NCI-H1092 treated with DMSO at 0.1 percent for 48 hours (cell line): ENCODE measurements around the gene CPA2.
A peak's percentile ranks its signal among the peaks of the same experiment; 100 is the strongest.
"Not testable (repeated sequence)": the region's sequence is repeated elsewhere in the genome, so short reads cannot be mapped to it uniquely, and the experiment has no call there.

Source experiments
- DNase-seq: peaks from one replicate; lab custom pipeline; 2025; lab: John Stamatoyannopoulos, UW

CPA2 gene

DNA sequence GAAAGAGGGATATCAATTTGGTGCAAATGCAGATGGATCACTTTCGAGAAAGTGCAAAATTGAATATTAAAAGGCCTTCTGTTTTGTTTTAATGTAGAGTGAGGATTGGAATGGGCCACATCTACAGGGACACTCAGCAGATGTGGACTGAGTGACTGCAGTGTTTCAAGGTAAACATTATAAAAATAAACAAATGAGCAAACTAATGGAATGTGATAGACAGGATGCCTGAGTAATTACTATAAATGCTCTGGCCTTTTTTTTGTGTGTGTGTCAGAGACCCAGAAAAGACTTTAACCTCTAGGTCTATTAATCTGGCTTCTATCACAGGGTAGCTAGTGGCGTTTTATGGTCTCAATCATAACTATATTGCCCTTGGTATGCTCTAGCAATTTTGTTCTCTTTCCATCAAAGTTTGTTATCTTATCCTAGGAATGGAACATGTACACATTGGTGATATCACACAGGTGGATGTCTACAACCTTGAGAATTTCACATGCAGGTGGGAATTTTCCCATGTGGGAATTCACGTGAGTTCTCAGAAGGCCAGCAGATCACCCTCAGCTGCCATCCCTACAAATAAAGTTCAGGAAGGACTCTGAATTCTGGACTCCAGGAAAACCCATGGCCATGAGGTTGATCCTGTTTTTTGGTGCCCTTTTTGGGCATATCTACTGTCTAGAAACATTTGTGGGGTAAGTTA, at the start of gene CPA2:
CPA2 (plus strand) TSS at position 606 of the 703 bp plus-strand sequence; CDS start at position 625, 19 bp downstream.
- no peak for DNase-seq

- DNase-seq: no peak
These were observed 47.6 kb upstream of the CPA2 start for GRCh38 chr7:130218806-130219620.

DNA sequence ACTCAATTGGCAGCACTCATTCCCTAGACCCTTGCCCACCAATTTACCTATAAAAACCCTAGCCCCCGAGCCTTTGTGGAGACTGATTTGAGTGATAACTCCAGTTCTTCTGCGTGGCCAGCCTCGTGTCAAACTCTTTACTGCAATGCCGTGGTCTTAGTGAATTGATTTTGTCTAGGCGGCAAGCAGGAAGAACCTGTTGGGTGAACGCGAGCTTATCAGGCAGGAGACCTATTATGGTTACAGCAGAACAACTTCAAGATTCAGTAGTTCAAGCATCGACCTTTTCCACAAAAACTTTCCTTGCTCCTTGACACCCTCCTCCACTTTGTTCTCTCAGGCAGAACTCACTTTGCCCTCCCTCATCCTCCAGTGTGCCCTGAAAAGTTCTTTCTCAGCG, 46.8 kb upstream of the CPA2 start:
- no peak for DNase-seq

- DNase-seq: no peak
These were observed 44.9 kb upstream of the CPA2 start for GRCh38 chr7:130221746-130222145.

DNA sequence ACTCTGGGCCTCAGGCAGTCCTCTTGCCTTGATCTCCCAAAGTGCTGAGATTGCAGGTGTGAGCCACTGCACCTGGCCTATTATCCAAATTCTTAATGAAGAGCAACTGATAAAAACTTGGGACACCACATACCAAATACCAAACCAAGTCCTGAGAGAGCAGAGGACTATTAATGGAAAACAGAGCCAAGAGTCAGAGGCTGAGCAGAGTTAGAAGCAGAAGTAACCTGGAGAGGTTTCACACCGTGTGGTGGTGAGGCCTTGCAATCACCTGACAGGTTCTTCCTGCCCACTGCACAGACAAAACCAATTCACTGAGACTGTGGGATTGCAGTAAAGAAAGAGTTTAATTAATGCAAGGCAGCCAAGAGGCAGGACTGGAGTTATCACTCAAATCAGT, 43.0 kb upstream of the CPA2 start:
- DNase-seq: no peak

GRCh38 chr7:130224210-130224609, 42.5 kb upstream of the CPA2 start:
- no peak for DNase-seq

GRCh38 chr7:130224923-130225322, 41.7 kb upstream of the CPA2 start:
- DNase-seq: not testable (repeated sequence)

DNA sequence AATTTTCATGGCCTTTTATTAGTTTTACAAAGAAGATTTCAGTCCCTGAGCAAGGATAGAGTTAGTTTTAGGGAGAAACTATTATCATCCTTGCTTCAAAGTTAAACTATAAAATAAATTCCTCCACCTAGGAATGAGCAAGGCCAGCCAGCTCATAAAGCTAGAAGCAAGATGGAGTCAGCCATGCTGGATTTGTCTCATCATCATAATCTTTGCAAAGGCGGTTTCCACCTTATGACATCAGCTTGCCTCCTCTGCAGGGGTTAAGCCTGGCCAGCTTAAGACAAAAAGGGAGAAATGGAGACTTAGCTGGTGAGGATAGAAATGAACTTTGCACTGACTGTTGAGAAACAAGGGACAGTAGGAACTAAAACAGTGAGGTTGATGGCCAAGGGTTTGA, 40.3 kb upstream of the CPA2 start:
- DNase-seq: no peak

GRCh38 chr7:130227883-130228575, 38.6 kb upstream of the CPA2 start:
- no peak for DNase-seq

- DNase-seq: no peak
These were observed 37.7 kb upstream of the CPA2 start for GRCh38 chr7:130228840-130229502.

DNA sequence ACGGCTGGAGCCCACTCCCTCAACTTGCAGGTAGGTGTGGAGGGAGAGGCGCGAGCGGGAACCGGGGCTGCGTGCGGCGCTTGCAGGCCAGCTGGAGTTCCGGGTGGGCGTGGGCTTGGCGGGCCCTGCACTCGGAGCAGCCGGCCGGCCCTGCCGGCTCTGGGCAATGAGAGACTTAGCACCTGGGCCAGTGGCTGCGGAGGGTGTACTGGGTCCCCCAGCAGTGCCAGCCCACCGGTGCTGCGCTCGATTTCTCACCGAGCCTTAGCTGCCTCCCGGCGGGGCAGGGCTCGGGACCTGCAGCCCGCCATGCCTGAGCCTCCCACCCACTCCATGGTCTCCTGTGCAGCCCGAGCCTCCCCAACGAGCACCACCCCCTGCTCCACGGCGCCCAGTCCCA, 36.7 kb upstream of the CPA2 start:
- not testable (repeated sequence) for DNase-seq

- DNase-seq: no peak
These were observed 34.9 kb upstream of the CPA2 start for GRCh38 chr7:130231792-130232191.

GRCh38 chr7:130232209-130232608, 34.5 kb upstream of the CPA2 start:
- DNase-seq: no peak

DNA sequence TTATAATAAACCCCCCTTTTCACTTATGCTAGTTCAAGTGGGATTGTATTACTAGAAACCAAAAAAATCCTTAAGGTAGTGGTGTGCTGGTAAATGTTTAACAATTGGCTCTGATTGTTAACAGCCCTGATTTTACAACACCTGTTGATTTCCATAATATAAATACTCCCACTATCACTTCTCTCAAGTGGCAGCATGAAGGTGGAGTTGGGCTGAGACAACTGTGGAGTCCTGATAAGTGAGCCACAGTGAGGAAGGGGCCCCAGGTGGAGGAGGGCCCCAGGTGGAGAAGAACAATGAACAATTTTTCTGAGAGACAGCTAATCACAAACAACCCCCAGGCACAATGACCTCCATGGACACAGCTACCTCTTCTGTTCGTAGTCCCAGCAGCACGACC, 32.6 kb upstream of the CPA2 start:
- no peak for DNase-seq

GRCh38 chr7:130236361-130236760, 30.3 kb upstream of the CPA2 start:
- DNase-seq: not testable (repeated sequence)

DNA sequence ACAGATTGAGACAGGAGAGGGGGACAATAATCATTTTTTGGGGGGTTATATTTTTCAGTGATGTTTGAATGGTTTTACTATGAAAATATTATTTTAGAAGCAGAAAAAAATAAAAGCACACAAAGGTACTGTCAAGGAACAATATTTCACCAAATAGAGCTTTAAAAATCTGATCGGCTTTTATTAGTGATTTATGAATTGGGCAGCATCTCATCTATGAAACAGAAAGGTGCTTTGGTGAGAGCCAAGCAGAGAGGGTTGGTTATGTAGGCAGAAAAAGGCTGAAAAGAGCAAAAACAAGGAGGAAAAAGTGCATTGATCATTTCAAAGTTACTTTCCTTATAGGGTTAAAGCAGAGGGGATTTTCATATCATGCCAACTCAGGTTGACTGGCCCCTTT, 26.4 kb upstream of the CPA2 start:
- DNase-seq: no peak

- DNase-seq: peak; percentile 76
These were observed 24.3 kb upstream of the CPA2 start for GRCh38 chr7:130242198-130243014.

- not testable (repeated sequence) for DNase-seq
These were observed 23.2 kb upstream of the CPA2 start for GRCh38 chr7:130243486-130243885.

GRCh38 chr7:130246491-130246890, 20.2 kb upstream of the CPA2 start:
- not testable (repeated sequence) for DNase-seq

DNA sequence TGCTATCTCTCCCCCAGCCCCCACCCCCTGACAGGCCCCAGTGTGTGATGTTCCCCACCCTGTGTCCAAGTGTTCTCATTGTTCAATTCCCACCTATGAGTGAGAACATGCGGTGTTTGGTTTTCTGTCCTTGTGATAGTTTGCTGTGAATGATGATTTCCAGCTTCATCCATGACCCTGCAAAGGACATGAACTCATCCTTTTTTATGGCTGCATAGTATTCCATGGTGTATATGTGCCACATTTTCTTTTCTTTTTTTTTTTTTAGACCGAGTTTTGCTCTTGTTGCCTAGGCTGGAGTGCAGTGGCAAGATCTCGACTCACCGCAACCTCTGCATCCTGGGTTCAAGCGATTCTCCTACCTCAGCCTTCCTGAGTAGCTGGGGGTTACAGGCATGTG, 17.8 kb upstream of the CPA2 start:
- DNase-seq: not testable (repeated sequence)

- not testable (repeated sequence) for DNase-seq
These were observed 17.0 kb upstream of the CPA2 start for GRCh38 chr7:130249626-130250025.
